Suppressor macrophage treated with lipopolysaccharide for 4 hours (primary cell): ENCODE results near the gene MUC20.
"Not testable (repeated sequence)": the region's sequence is repeated elsewhere in the genome, so short reads cannot be mapped to it uniquely, and the experiment has no call there.

Source experiments
- DNase-seq: peaks from one replicate; pipeline ENCODE4 v3.0.0-alpha.2; 2020

The MUC20 gene

GRCh38 chr3:195757438-195757770 lies 36.6 kb downstream of the MUC20 start:
- DNase-seq: no peak

- no peak for DNase-seq
These were observed 37.0 kb downstream of the MUC20 start for GRCh38 chr3:195757827-195758226.

- DNase-seq: no peak
These were observed 38.1 kb downstream of the MUC20 start for GRCh38 chr3:195758721-195759353.

DNA sequence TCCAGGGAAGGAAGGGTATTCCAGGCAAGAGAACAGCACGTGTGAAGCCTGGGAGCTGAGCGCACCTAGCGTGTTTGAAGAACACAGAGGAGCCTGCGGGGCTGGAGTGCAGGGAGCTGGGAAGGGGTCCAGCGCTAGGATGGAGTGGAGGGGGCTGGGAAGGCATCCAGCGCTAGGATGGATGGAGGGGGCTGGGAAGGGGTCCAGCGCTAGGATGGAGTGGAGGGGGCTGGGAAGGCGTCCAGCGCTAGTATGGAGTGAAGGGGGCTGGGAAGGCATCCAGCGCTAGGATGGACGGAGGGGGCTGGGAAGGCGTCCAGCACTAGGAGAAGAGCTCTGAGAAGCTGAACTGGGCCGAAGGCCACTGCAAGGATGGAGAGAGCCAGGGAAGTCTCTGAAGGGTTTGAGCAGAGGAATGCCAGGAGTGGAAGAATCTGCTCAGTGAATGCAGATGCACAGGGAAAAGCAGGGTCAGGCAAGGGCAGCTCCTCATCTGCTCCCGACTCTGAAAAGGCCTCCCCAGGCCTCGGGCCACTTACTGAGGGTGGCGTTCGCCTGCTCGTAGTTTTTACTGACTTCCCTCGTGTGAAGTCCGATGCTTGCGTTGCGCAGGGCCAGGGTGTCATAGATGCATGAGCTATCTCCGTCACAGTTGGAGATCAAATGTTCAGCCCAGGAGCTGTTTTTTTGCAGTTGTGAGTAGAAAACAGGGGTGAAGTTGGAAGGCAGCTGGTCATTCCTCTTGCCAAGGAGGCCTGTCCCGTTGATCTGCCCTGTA lies 39.8 kb downstream of the MUC20 start:
- no peak for DNase-seq

DNA sequence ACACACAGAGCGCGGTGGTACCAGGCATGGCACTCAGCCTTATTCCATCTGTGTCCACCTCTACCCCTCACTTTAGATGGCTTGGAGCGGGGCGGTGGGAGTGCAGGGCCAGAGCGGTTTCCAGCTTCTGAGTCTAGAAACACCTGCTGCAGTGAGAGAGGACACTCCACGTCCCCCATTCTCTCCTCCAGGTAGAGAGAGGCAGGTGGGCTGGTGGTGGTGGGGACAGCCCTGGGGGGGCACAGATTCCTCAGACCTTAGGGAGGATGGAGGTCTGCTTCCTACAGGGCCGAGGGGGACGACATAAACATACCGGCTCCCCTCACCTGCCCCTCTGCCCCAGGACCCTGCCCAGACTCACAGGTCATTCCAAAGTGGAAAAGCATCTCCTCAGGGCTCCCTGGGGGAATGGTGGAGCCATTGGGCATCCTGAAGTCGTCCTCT lies 40.4 kb downstream of the MUC20 start:
- no peak for DNase-seq

- DNase-seq: no peak
These were observed 40.9 kb downstream of the MUC20 start for GRCh38 chr3:195761567-195762248.

DNA sequence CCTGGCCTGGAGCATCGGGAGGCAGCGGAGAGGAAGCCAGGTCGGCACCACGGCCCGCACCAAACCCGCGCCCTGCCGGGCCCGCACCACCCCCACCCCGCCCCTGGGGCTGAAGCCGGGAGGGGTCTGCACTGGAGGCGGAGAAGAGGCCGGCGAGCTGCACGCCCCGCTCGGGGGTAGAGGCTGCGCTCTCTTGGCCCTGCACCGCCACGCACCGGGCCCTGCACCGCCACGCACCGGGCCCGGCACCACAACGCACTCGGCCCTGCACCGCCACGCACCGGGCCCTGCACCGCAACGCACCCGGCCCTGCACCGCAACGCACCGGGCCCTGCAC lies 41.4 kb downstream of the MUC20 start:
- DNase-seq: no peak

- no peak for DNase-seq
These were observed 41.8 kb downstream of the MUC20 start for GRCh38 chr3:195762611-195763010.

- no peak for DNase-seq
These were observed 42.5 kb downstream of the MUC20 start for GRCh38 chr3:195763076-195763830.

DNA sequence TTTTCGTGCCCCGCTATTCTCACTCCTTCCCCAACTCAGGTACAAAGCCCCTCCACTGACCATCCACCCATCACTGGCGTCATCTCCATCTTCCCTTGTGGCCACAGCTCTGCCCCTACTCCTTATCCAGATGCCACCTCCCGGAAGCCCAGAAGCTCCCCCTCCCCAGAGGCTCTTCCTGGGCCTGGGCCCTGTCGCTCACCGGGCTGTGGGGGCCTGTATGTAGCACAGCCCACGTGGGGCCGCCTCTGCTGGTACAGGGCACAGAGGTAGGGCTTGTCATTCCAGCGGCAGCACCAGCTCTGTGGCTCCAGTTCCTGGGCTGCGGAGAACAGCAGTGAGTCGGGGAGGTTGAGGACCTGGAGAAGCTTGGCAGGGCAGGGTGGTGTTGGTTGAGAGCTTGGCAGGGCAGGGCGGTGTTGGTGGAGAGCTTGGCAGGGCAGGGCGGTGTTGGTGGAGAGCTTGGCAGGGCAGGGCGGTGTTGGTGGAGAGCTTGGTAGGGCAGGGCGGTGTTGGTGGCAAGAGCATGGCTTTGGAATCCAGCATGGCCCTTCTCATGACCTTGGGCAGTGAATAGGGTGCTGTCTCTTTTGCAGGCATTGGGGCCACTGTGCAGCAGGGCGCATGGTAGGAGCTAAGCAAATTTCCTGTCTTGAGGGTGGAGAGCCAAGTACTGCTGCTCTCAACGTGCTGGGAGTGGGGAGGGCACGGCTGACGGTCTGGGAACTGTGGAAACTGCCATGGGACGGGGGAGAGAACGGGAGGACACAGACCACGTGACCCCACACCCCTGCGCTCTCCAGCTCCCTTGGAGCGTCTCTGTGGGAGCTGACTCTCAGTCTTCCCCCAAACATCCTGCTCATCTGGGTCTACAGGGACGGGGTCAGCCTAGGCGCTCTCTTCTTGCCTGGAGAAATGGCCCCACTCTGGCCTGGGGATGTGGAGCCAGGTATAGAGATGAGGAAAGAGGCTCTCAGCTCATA lies 43.4 kb downstream of the MUC20 start:
- DNase-seq: no peak

DNA sequence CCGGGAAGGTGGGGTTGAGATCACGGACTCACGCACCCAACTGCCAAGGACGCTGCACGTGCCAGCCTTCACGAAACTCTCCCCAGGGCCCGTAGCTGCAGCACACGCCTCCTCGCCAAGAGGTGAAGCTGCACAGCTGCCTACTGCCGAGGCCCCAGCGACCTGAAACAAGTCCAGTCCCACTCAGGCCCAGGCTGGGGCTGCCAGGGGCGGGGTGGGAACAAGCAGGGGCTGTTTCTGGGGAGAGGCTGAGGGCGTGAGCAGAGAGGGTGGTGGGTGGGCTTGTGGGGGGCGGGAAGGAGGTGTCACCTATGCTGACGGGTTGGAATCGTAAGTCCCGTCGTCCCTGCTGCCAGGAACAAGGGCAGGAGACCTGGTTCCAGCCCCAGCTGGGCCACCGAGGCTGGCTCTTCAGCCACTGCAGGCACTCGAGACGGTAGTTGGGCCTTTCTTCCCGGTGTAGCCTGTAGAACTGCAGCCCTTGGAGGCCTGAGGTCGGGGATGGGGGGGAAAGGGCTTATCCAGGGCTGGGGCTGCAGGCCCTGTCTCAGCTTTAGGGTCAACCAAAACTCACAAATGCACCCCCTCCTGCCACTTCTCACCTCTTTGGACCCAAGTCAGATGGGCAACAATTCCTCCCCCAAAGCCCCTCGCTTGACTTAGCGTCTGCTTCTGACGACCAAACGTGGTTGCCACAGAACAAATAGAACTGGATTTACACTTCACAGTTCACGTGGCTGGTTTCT lies 44.4 kb downstream of the MUC20 start:
- DNase-seq: no peak

- DNase-seq: no peak
These were observed 45.9 kb downstream of the MUC20 start for GRCh38 chr3:195766671-195767070.

DNA sequence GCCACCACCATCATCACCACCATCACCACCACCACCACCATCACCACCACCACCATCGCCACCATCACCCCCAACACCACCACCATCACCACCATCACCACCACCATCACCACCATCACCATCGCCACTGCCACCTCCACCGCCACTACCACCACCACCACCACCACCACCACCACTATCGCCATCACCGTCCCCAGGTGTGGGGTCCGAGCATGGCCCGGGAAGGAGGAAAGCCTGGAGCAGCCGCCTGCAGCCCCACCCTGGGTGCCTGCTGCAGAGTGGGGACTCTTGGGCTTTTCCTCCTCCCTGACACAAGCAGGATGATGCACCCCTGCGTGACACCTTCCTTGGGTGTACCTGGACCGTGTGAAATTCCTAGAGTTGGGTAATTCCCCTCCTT lies 47.0 kb downstream of the MUC20 start:
- no peak for DNase-seq

GRCh38 chr3:195768414-195768813 lies 47.6 kb downstream of the MUC20 start:
- DNase-seq: no peak

DNA sequence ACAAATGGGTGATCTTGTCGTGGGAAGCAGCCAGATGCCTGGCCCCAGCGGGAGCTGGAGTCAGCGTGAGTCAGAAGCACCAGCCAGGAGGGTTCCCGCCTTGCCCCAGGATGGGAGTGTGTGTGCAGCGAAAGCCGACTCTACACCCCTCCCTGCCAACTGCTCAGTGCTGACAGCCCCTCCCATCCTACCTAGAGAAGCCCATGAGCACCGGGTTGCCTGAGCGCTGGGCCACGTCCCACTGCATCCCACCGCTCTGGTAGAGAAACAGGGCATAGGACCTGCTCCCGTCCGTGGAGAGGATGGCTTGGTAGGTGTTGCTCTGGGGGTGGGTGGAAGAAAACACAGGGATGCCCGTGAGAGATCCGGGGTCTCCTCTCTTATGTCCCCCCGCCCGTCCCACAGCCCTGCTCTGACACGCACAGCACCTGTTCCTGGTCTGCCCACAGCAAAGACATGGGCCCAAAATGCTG lies 48.1 kb downstream of the MUC20 start:
- no peak for DNase-seq

DNA sequence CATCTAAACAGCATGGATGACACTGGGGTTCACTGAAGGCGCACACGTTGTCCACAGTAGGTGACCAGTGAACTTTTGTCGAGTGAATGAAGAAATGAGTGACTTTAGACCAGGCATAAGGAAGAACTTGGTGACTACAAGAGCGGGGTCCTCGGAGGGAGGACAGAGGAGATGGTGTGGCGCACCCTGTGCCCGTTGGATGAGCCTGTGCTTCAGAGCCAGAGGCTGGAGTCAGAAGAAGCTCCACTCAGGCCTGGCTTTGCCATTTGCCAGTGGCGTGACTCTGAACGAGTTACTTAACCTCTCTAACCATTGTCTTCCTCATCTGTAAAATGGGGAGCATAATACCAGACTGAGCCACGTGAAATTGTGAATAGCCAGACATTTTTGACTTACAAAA lies 48.8 kb downstream of the MUC20 start:
- DNase-seq: no peak

GRCh38 chr3:195770081-195770840 lies 49.5 kb downstream of the MUC20 start:
- DNase-seq: no peak

DNA sequence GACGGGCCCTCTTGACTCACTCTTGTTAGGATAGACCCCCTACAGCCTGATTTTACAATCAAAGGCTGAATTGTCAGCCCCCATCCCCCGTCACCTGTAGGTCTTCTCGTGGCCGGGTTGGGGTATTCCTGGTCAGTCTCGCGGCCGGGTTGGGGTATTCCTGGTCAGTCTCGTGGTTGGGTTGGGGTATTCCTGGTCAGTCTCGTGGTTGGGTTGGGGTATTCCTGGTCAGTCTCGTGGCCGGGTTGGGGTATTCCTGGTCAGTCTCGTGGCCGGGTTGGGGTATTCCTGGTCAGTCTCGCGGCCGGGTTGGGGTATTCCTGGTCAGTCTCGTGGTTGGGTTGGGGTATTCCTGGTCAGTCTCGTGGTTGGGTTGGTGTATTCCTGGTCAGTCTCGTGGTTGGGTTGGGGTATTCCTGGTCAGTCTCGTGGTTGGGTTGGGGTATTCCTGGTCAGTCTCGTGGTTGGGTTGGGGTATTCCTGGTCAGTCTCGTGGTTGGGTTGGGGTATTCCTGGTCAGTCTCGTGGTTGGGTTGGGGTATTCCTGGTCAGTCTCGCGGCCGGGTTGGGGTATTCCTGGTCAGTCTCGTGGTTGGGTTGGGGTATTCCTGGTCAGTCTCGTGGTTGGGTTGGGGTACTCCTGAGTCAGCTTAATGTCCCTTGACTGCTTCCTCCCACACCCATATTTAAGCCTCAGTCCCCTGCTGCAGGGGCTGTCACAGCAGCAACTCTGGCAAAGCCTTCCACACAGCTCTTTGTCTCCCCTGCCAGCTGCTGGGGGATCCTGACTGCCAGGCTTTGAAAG lies 50.3 kb downstream of the MUC20 start:
- not testable (repeated sequence) for DNase-seq

DNA sequence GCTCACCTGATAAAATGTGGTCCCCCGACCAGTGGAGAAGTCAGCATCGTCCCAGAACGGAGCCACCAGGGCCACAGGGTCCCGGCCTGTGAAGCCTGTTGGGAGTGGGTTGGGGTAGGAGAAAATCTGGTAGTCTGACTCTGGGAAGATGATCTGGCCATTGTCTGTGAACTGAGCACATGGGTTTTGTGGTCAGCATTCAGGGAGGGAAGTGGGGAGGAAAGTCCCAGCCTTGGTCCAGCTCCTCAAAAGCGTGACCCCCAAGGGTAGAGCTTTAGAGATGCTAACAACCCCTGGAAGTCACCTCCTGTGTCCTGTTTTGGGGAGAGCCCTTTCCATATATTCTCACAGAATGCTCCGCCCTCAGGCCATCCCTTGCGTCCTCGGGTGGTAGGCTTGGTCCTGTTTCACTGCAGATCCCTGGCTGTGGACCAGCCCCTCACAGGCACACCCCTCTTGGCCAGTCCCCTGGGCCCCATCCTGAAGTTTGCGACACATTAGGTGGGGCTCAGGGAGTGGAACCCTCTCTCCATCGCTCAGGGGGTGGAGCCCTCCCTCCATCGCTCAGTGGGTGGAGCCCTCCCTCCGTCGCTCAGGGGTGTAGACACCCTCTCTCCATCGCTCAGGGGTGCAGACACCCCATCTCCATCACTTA lies 51.0 kb downstream of the MUC20 start:
- DNase-seq: no peak
